NCI-H146 (cell line): ENCODE data around the gene PRPSAP2.
"Not testable (repeated sequence)": the region's sequence is repeated elsewhere in the genome, so short reads cannot be mapped to it uniquely, and the experiment has no call there.

Source experiments
- DNase-seq: peaks from one replicate; lab custom pipeline; 2025; lab: John Stamatoyannopoulos, UW

The PRPSAP2 gene

GRCh38 chr17:18857864-18858566 is at the start of gene PRPSAP2:
TSS of gene PRPSAP2 (plus strand) at chr17:18858131. CDS start at chr17:18865834, 7,703 bp downstream.
- peak; percentile 98 for DNase-seq

- not testable (repeated sequence) for DNase-seq
Measured at GRCh38 chr17:18815924-18816323, 42.0 kb upstream of the PRPSAP2 start.

- peak; percentile 70 for DNase-seq
Measured at GRCh38 chr17:18816489-18817371, 41.2 kb upstream of the PRPSAP2 start.

GRCh38 chr17:18821430-18821829 is 36.5 kb upstream of the PRPSAP2 start:
- not testable (repeated sequence) for DNase-seq

GRCh38 chr17:18827613-18828012 is 30.3 kb upstream of the PRPSAP2 start:
- DNase-seq = not testable (repeated sequence)

- no peak for DNase-seq
Measured at GRCh38 chr17:18848501-18848900, 9.4 kb upstream of the PRPSAP2 start.

- no peak for DNase-seq
Measured at GRCh38 chr17:18850679-18851078, 7.3 kb upstream of the PRPSAP2 start.

- DNase-seq = no peak
Measured at GRCh38 chr17:18851201-18851600, 6.7 kb upstream of the PRPSAP2 start.

GRCh38 chr17:18854956-18855355 is 3.0 kb upstream of the PRPSAP2 start:
- DNase-seq = no peak

- peak; percentile 97 for DNase-seq
Measured at GRCh38 chr17:18855831-18856569, 1.9 kb upstream of the PRPSAP2 start.

GRCh38 chr17:18856570-18856915 is 1.4 kb upstream of the PRPSAP2 start:
- no peak for DNase-seq

GRCh38 chr17:18858567-18859245 is 775 bp downstream of the PRPSAP2 start:
- no peak for DNase-seq

GRCh38 chr17:18859256-18859655 is 1.3 kb downstream of the PRPSAP2 start:
- peak; percentile 42 for DNase-seq

- DNase-seq = no peak
Measured at GRCh38 chr17:18860161-18860972, 2.4 kb downstream of the PRPSAP2 start.

- DNase-seq = no peak
Measured at GRCh38 chr17:18862011-18862410, 4.1 kb downstream of the PRPSAP2 start.

GRCh38 chr17:18864996-18865395 is 7.1 kb downstream of the PRPSAP2 start:
- not testable (repeated sequence) for DNase-seq

GRCh38 chr17:18866866-18867813 is 9.2 kb downstream of the PRPSAP2 start:
- DNase-seq = no peak

GRCh38 chr17:18877104-18877645 is 19.2 kb downstream of the PRPSAP2 start:
- DNase-seq = no peak

- no peak for DNase-seq
Measured at GRCh38 chr17:18888766-18889290, 30.9 kb downstream of the PRPSAP2 start.
